H9 (cell line): ENCODE measurements around the gene ABR. TPM values are rescaled to one million over a fixed set of nuclear protein-coding genes. Genes with fewer than 3 reads are reported as not detected.

ENCODE experiments used
- DNase-seq: peaks from one replicate; pipeline ENCODE4 v3.0.0-alpha.2; 2017
- H2AFZ ChIP-seq: one replicate; pipeline ENCODE4 v1.6.1; 2013; ENCODE audit warnings: mild to moderate bottlenecking, low read length, control low read depth, moderate library complexity
- H2AK5ac ChIP-seq: 2 replicates; pipeline ENCODE4 v1.6.1; 2013; ENCODE audit warnings: low read length, control low read depth, mixed read lengths; ENCODE audit not compliant: insufficient read length
- H2BK120ac ChIP-seq: one replicate; pipeline ENCODE4 v1.6.1; 2013; ENCODE audit warnings: low read depth, mild to moderate bottlenecking, low read length, control low read depth, inconsistent platforms; ENCODE audit not compliant: poor library complexity, severe bottlenecking
- H2BK12ac ChIP-seq: 2 replicates; pipeline ENCODE4 v1.6.1; 2013; ENCODE audit warnings: low read length, control low read depth, mixed read lengths, low read depth; ENCODE audit not compliant: insufficient read length
- H2BK15ac ChIP-seq: 2 replicates; pipeline ENCODE4 v1.6.1; 2013; ENCODE audit warnings: low read depth, low read length, control low read depth
- H2BK20ac ChIP-seq: one replicate; pipeline ENCODE4 v1.6.1; 2013; ENCODE audit warnings: low read depth, mild to moderate bottlenecking, low read length, control low read depth, inconsistent platforms; ENCODE audit not compliant: poor library complexity, severe bottlenecking
- H2BK5ac ChIP-seq: 2 replicates; pipeline ENCODE4 v1.6.1; 2013; ENCODE audit warnings: low read length, control low read depth, mixed read lengths; ENCODE audit not compliant: insufficient read length
- H3K14ac ChIP-seq: 2 replicates; pipeline ENCODE4 v1.6.1; 2013; ENCODE audit warnings: low read length, control low read depth; ENCODE audit not compliant: insufficient read depth
- H3K18ac ChIP-seq: 2 replicates; pipeline ENCODE4 v1.6.1; 2013; ENCODE audit warnings: low read depth, mild to moderate bottlenecking, mixed read lengths, low read length, control low read depth; ENCODE audit not compliant: insufficient read length
- H3K23ac ChIP-seq: 2 replicates; pipeline ENCODE4 v1.6.1; 2013; ENCODE audit warnings: low read length, control low read depth, mixed read lengths, low read depth; ENCODE audit not compliant: insufficient read length
- H3K23me2 ChIP-seq: 2 replicates; pipeline ENCODE4 v1.6.1; 2013; ENCODE audit warnings: low read depth, mild to moderate bottlenecking, mixed read lengths, low read length, control low read depth; ENCODE audit not compliant: insufficient read length, poor library complexity, severe bottlenecking
- H3K27ac ChIP-seq: 2 replicates; pipeline ENCODE4 v1.5.1; 2013; ENCODE audit warnings: low read length, control low read depth, mixed read lengths, low read depth; ENCODE audit not compliant: insufficient read length
- H3K27me3 ChIP-seq: 2 replicates; pipeline ENCODE4 v1.6.1; 2013; ENCODE audit warnings: low read length, control low read depth, inconsistent platforms; ENCODE audit not compliant: insufficient read depth
- H3K4ac ChIP-seq: 2 replicates; pipeline ENCODE4 v1.6.1; 2013; ENCODE audit warnings: low read depth, mild to moderate bottlenecking, control low read depth, inconsistent platforms, low read length, moderate library complexity
- H3K4me1 ChIP-seq: 2 replicates; pipeline ENCODE4 v1.6.1; 2013; ENCODE audit warnings: low read length, control low read depth, inconsistent platforms; ENCODE audit not compliant: insufficient read depth
- H3K4me2 ChIP-seq: 2 replicates; pipeline ENCODE4 v1.6.1; 2013; ENCODE audit warnings: low read length, control low read depth, mixed read lengths; ENCODE audit not compliant: insufficient read length, insufficient read depth
- H3K56ac ChIP-seq: 2 replicates; pipeline ENCODE4 v1.6.1; 2013; ENCODE audit warnings: low read depth, mild to moderate bottlenecking, mixed read lengths, low read length, control low read depth; ENCODE audit not compliant: insufficient read length
- H3K79me1 ChIP-seq: 2 replicates; pipeline ENCODE4 v1.6.1; 2013; ENCODE audit warnings: low read depth, mild to moderate bottlenecking, moderate library complexity, low read length, control low read depth, inconsistent platforms; ENCODE audit not compliant: insufficient read depth, poor library complexity, severe bottlenecking
- H3K79me2 ChIP-seq: 2 replicates; pipeline ENCODE4 v1.6.1; 2013; ENCODE audit warnings: low read length, control low read depth, inconsistent platforms; ENCODE audit not compliant: insufficient read depth
- H3K9ac ChIP-seq: 2 replicates; pipeline ENCODE4 v1.6.1; 2013; ENCODE audit warnings: low read length, control low read depth, mixed read lengths; ENCODE audit not compliant: insufficient read length; ENCODE audit errors: extremely low read depth
- H3K9me3 ChIP-seq: one replicate; pipeline ENCODE4 v1.6.1; 2013; ENCODE audit warnings: low read depth, low read length, inconsistent platforms; ENCODE audit not compliant: control insufficient read depth
- H3T11ph ChIP-seq: one replicate; pipeline ENCODE4 v1.6.1; 2013; ENCODE audit warnings: mild to moderate bottlenecking, low read length, control low read depth, inconsistent platforms
- H4K20me1 ChIP-seq: one replicate; pipeline ENCODE4 v1.6.1; 2013; ENCODE audit not compliant: control insufficient read depth, insufficient read length, insufficient read depth
- H4K5ac ChIP-seq: 2 replicates; pipeline ENCODE4 v1.6.1; 2013; ENCODE audit warnings: low read depth, mild to moderate bottlenecking, mixed read lengths, low read length, control low read depth; ENCODE audit not compliant: insufficient read length
- H4K8ac ChIP-seq: replicated peaks from 2 replicates; pipeline ENCODE4 v1.6.1; 2013; ENCODE audit warnings: low read length, control low read depth, mixed read lengths, low read depth; ENCODE audit not compliant: insufficient read length
- H4K91ac ChIP-seq: 2 replicates; pipeline ENCODE4 v1.6.1; 2013; ENCODE audit warnings: low read depth, mild to moderate bottlenecking, moderate library complexity, mixed read lengths, low read length, control low read depth; ENCODE audit not compliant: insufficient read length
- H3K27ac Mint-ChIP-seq, 3 experiments: 2 replicates in 2 of 3; 3 replicates in 1 of 3; pipeline ENCODE4 v1.8.0; 2020 to 2021; ENCODE audit warnings: mixed read lengths in 3 of 3, mild to moderate bottlenecking in 1 of 3, moderate library complexity in 1 of 3
- H3K27me3 Mint-ChIP-seq: 2 replicates; pipeline ENCODE4 v1.8.0; 2021; ENCODE audit warnings: low read depth, mild to moderate bottlenecking, moderate library complexity, mixed read lengths
- H3K36me3 Mint-ChIP-seq, 3 experiments: 2 replicates in 2 of 3; 3 replicates in 1 of 3; pipeline ENCODE4 v1.8.0; 2020 to 2021; ENCODE audit warnings: low read depth in 3 of 3, mixed read lengths in 3 of 3; ENCODE audit not compliant: insufficient read depth in 1 of 3
- H3K4me1 Mint-ChIP-seq, 2 experiments: 2 replicates each; pipeline ENCODE4 v1.8.0; 2020; ENCODE audit warnings: mixed read lengths in 2 of 2
- H3K4me3 Mint-ChIP-seq, 2 experiments: 2 replicates in 1 of 2; 3 replicates in 1 of 2; pipeline ENCODE4 v1.8.0; 2020 to 2021; ENCODE audit warnings: mild to moderate bottlenecking in 2 of 2, mixed read lengths in 2 of 2, moderate library complexity in 1 of 2
- H3K9me3 Mint-ChIP-seq, 2 experiments: 2 replicates in 1 of 2; 3 replicates in 1 of 2; pipeline ENCODE4 v1.8.0; 2020; ENCODE audit warnings: mild to moderate bottlenecking in 2 of 2, mixed read lengths in 2 of 2, moderate library complexity in 1 of 2
- CTCF ChIP-seq: fragments of 200-600 bp; sonication (generic); conservative IDR thresholded peaks from 3 replicates; pipeline ENCODE4 v1.8.0; 2021; ENCODE audit warnings: antibody characterized with exemption, mild to moderate bottlenecking
- WGBS: extraction: QIAGEN DNeasy Blood & Tissue Kit; methylation state at CpG from one replicate; pipeline ENCODE4 v1.1.7; 2013; ENCODE audit warnings: missing lambda C conversion rate, low lambda C conversion rate, mixed read lengths; ENCODE audit not compliant: insufficient read length; ENCODE audit errors: extremely low coverage; 5-methylcytosine and 5-hydroxymethylcytosine counted together
- total RNA-seq: library from RNA; stranded (reverse); gene quantifications from 2 replicates; pipeline ENCODE4 v1.2.1, GENCODE V29; 2021

The ABR gene
- total RNA-seq, 1 experiment from 2014 or later = 34.7 TPM

GRCh38 chr17:1094591-1094990 is 85.2 kb downstream of the ABR start:
- H3K9ac ChIP-seq = no peak overlapping the region
- no peaks in the 10 kb centered on the region for H3K23me2 ChIP-seq
- H3K9me3 ChIP-seq = no peaks in the 10 kb centered on the region
- H3K4me2 ChIP-seq = no peak overlapping the region
- H4K20me1 ChIP-seq = no peaks in the 10 kb centered on the region
- H3K9me3 Mint-ChIP-seq = no peaks in the 10 kb centered on the region
- no peaks in the 10 kb centered on the region for H3K4me1 ChIP-seq
- H3K79me2 ChIP-seq = no peaks in the 10 kb centered on the region
- no peak overlapping the region for H2BK15ac ChIP-seq
- H3K27ac ChIP-seq = no peak overlapping the region
- no peaks in the 10 kb centered on the region for H3K27me3 ChIP-seq
- H3T11ph ChIP-seq = no peak overlapping the region
- no peak overlapping the region for H4K8ac ChIP-seq
- H2AK5ac ChIP-seq = no peak overlapping the region
- peak overlapping the region in 1 of 3 experiments; percentile 74; a peak in 2 of 7 replicates for H3K27ac Mint-ChIP-seq
- no peak overlapping the region for H3K4ac ChIP-seq
- no peak overlapping the region for H3K14ac ChIP-seq
- no peak overlapping the region for H3K18ac ChIP-seq
- no peak overlapping the region for H2BK120ac ChIP-seq
- no peak overlapping the region for H2AFZ ChIP-seq
- no peak overlapping the region for H4K91ac ChIP-seq
- DNase-seq = no peak
- no peak overlapping the region for H3K56ac ChIP-seq
- no peaks in the 10 kb centered on the region; the same call in 1 of the 2 replicates for H3K27me3 Mint-ChIP-seq
- peaks cover 3 to 10% of the 10 kb centered on the region in 2 experiments for H3K4me1 Mint-ChIP-seq
- H4K5ac ChIP-seq = no peak overlapping the region
- no peak overlapping the region for H2BK20ac ChIP-seq
- peaks cover 13 to 29% (median 16%) of the 10 kb centered on the region in 3 experiments for H3K36me3 Mint-ChIP-seq
- no peak overlapping the region for H3K23ac ChIP-seq
- H2BK12ac ChIP-seq = no peak overlapping the region
- H3K4me3 Mint-ChIP-seq = no peak overlapping the region
- TF ChIP-seq CTCF = no peak
- H2BK5ac ChIP-seq = no peak overlapping the region
- WGBS = no CpG with 5 or more reads among the region's 6 CpGs
- H3K79me1 ChIP-seq = no peaks in the 10 kb centered on the region
